ENCODE data around the gene MRFAP1L1. TPM values are rescaled to one million over a fixed set of nuclear protein-coding genes. Genes with fewer than 3 reads are reported as not detected.

MRFAP1L1 gene
- total RNA-seq, 1 donor from 2014 or later: 70.2 TPM

DNA sequence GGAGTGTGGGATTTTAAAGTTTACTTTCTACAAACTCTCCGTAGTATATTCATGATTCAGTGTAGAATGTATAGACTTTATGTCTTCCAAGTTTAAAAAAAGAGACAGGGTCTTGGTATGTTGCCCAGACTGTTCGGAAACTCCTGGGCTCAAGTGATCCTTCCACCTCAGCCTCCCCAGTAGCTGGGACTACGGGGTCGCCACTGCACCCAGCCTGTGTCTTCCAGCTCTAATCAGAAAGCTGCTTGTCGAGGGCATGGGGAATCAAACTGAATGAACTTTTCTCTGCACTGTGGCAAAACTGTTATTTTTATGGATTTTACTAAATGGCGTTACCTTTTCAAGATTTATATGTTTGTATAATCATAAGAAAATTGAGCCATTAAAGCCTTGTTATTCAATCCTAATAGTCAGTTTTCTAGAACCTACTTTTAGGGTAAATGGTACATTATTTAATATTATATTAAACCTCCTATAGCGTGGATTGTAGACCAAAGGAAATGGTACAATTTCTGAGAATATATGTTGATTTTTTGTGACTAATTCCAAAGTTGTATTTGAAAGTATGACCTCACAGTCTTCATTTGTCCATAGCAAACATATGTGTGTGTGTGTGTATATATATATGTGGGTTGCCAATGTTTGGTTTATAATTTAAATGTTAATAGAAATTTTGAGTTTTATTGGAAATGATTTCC is 7.4 kb upstream of the MRFAP1L1 start:
- intact Hi-C loops (cut with micrococcal nuclease): loop anchor here (1.0 to 10.0 kb wide), 8 partner anchors 9 to 388 kb away; partner anchors contain the start of genes GRPEL1, KIAA0232, MAN2B2 and MRFAP1

DNA sequence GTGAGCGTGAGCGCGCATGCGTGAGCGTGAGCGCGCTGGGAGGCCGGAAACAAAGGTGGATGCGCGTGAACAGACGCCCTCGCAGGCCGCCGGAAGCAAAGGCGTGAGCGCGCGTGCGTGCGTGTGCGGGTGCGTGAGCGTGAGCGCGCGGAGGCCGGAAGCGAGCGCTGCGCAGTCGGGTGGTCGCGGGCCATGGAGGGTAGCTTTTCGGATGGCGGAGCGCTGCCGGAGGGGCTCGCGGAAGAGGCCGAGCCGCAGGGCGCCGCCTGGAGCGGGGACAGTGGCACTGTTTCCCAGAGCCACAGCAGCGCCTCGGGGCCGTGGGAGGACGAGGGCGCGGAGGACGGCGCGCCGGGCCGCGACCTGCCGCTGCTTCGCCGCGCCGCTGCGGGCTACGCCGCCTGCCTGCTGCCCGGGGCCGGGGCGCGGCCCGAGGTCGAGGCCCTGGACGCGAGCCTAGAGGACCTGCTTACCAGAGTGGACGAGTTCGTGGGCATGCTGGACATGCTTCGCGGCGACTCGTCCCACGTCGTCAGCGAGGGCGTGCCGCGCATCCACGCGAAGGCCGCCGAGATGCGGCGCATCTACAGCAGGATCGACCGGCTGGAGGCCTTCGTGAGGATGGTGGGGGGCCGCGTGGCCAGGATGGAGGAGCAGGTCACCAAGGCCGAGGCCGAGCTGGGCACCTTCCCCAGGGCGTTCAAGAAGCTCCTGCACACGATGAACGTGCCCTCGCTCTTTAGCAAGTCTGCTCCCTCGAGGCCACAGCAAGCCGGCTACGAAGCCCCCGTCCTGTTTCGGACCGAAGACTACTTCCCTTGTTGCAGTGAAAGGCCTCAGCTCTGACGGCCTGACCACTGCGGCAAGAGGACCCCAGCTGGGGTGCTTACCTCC is 6.6 kb upstream of the MRFAP1L1 start, which contains the start of gene BLOC1S4:
Gene BLOC1S4, plus strand, starts transcription at position 157 of the 894 bp plus-strand sequence. Its CDS starts 36 bp downstream, at position 193.
- intact Hi-C loops (cut with micrococcal nuclease): loop anchor here (1.0 to 10.0 kb wide), 8 partner anchors 8 to 389 kb away; partner anchors contain the start of genes GRPEL1, KIAA0232, MAN2B2 and MRFAP1

DNA sequence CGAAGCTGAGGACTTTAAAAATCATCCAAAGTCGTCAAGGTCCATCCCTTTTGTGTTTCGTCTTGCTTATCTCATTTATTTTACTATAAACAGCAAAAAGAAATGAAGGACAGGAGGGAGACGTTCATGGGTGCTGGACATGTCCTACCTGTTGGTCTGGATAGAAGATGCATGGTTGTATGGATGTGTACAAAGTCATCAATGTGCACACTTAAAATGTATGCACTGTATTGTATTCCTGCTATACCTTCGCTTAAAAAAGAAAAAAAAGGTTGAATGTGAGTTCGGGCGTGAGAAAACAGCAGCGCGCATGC is 6.0 kb upstream of the MRFAP1L1 start:
- intact Hi-C loops (cut with micrococcal nuclease): loop anchor here (1.0 to 10.0 kb wide), 8 partner anchors 7 to 389 kb away; partner anchors contain the start of genes GRPEL1, KIAA0232, MAN2B2 and MRFAP1

DNA sequence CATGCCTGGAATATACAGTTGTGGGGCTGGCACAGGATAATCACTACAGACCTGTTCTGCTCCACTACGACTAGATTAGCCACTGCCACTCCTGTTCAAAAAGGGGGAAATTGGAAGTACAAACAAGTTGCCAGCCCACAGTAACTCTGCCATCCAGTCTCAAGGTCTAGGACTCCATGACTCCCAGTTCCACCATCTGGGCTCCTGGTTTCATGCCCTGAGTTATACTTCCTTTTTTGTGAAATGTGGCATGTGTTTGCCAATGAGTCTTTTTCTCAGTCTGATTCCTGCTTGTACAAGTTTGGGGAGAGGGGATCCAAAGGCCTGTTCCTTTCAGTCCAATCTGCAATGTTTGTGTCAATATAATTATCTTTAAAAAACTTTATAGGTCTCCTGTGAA is 5.3 kb upstream of the MRFAP1L1 start:
- intact Hi-C loops (cut with micrococcal nuclease): loop anchor here (10.0 kb wide), 1 partner anchor 390 kb away; no protein-coding TSS in a partner anchor

DNA sequence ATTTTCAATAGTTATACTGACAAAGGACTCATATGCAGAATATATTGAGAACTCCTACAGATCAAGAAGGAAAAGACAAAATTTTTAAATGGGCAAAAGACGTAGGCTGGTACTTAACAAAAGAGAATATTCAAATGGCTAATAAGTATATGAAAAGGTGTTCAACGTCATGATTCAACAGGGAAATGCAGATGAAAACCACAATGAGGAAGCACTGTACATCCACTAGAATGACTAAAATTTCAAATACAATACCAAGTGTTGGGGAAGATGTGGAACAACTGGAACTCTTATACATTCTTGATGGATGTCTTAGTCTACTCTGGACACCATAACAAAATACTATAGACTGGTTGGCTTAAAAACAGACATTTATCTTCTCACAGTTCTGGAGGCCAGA is 1.3 kb upstream of the MRFAP1L1 start:
- intact Hi-C loops (cut with micrococcal nuclease): loop anchor here (10.0 kb wide), 1 partner anchor 394 kb away; no protein-coding TSS in a partner anchor

DNA sequence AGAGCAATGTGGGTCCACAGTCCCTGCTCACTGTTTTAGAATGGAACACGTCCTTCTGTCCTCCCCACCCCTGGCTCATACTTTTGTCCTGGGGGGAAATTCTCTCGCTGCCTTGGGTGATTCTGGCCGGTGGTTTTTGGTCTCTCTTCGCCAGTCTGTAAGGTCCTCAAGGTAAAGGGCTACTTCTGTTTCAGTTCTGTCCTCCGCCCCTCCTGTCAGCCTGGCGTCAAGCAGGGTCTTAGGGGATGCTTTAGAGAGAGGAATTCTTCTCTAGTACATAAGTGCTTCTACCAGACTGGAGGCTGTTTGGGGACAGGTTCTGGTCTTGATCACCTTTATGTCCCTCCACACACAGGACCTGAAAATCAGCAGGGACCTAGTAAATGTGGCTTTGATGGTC is 617 bp upstream of the MRFAP1L1 start:
- intact Hi-C loops (cut with micrococcal nuclease): loop anchor here (10.0 kb wide), 1 partner anchor 395 kb away; no protein-coding TSS in a partner anchor

DNA sequence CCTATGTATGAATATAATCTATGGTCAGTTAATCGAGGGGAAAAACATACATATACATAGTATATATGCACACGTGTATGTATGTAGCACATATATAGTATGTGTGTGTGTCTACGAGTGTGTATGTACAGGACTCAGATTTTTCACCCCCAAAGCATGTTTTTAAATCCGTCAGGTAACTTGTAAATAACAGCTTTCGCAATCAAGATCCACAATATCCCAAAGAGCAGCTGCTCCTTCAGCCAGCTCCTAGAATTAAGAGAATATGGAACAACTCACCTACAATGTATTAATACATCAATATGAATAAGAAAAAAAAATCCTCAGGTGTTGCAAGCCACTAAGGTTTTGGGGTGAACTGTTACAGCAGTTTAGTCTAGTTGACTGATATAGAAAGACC is 3.5 kb downstream of the MRFAP1L1 start:
- intact Hi-C loops (cut with micrococcal nuclease): loop anchor here (5.0 kb wide), 1 partner anchor 281 kb away; no protein-coding TSS in a partner anchor

DNA sequence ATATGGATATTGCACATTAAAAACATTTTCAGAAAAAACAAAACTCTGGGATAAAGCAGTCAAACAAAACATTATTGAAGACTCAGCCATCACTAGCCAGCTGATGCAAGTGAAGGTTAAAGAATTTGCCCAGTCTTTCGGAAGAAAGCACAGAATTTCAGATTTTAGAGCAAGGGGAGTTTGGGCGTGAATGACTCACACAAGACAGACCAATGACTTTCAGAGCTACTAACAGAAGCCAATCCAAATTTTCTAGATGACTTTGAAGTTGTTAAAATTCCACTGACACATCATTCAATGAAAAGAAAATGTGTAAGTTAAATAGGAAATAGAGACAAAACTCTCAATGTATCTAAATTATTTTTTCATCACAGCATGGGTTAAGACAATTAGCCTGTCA is 4.0 kb downstream of the MRFAP1L1 start:
- intact Hi-C loops (cut with micrococcal nuclease): loop anchor here (5.0 kb wide), 1 partner anchor 282 kb away; no protein-coding TSS in a partner anchor

DNA sequence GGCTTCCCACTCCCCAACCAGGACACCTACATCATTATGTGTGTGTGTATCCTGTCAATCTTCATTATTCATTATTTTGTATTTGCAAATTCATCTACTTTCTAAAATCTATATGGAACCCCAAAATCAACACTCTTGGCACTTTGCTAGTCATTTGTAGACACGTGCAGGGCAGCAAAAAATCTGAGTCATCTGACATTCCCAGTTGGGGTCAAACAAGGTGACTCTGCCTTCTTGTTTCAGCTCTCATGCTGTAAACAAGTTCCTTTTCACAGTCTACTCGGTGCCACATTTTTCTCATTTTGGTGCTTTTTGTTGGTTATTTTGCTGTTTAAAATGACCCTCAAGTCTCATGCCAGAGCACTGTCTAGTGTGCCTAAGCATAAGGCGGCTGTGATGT is 5.9 kb downstream of the MRFAP1L1 start:
- intact Hi-C loops (cut with micrococcal nuclease): no loop called here

DNA sequence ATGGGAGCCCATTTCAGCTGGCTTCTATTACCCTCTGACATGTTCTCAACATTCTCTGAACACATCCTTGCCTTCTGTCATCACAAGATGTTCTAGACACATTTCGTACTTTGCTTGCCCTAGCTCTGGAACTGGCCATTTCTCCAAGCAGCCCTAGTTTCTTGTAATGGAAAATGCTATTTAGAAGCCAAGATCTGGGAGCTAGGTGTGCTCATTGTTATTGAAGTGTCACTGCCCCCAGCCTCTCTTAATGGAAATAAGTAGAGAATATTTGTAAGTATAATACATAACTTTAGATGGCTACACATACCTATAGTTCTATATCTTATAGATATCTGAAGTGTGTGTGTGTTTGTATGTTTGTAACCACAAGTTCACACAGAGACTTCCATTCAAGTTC is 6.9 kb downstream of the MRFAP1L1 start:
- intact Hi-C loops (cut with micrococcal nuclease): no loop called here

DNA sequence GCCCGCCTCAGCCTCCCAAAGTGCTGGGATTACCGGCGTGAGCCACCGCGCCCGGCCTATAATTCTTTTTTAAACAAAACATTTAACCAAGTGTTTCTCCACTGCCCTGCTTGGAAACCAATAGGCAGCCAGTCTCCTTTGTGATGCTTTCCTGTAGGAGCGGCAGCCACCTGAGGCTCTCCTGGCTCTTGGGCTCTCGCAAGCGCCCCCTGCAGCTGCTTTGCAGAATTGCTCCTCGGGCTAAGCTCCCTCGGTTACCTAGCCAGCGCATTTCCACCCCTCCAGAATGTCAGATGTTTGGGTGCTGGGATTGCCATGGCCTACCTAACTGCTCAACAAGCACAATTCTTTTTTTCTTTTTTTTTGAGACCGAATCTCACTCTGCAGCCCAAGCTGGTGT is 8.3 kb downstream of the MRFAP1L1 start:
- intact Hi-C loops (cut with micrococcal nuclease): no loop called here

DNA sequence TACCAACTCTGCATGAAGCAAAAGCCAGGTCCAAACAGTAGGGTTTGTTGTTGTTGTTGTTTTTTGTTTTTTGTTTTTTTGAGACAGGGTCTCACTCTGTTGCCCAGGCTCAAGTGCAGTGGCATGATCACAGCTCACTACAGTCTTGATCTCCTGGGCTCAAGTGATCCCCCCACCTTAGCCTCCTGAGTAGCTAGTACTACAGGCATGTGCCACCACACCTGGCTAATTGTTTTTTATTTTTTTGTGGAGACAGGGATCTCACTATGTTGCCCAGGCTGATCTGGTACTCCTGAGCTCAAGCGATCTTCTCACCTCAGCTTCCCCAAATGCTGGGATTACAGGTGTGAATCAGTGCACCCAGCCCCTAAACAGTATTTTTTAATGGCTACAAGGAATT is 9.8 kb downstream of the MRFAP1L1 start:
- intact Hi-C loops (cut with micrococcal nuclease): loop anchor here (10.0 kb wide), 1 partner anchor 495 kb away; the partner anchor contains the start of gene JAKMIP1

DNA sequence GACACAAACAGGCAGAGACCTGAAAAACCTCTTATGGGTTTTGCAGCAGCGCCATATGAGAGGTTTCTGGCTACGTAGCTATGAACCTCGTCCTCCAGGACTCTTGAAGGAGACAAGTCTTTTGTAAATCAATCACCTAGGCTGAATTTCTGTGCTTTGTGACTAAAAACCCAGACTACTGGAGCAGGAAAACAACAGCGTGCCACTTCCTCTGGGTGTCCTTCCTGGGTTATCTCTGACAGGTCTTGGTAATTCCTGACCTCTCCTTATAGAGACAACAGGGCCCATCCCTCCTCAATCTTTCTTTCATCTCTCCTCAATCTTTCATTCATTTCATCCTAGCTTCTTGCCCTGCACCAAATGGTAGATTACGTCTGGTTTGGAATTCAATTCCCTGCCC is 10.3 kb downstream of the MRFAP1L1 start:
- intact Hi-C loops (cut with micrococcal nuclease): loop anchor here (10.0 kb wide), 1 partner anchor 495 kb away; the partner anchor contains the start of gene JAKMIP1

DNA sequence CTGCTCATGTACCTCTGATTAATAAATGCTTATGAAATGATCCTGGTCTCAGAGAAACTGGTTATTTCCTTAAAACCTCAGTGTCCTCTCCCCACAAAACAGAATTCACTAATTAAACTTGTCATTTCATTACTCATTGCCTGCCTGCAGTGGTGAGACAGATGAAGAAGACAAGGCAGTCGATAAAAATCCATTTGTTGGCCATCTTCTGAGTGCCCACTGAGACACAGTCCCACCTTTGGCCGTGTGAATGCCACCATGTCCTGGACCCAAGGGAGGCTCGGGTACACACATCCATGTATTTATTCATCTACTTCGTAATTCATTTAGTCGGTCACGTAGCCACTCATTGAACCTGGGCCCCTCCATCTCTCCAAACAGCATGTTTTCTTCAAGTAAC is 12.5 kb downstream of the MRFAP1L1 start:
- intact Hi-C loops (cut with micrococcal nuclease): loop anchor here (10.0 kb wide), 1 partner anchor 492 kb away; the partner anchor contains the start of gene JAKMIP1

DNA sequence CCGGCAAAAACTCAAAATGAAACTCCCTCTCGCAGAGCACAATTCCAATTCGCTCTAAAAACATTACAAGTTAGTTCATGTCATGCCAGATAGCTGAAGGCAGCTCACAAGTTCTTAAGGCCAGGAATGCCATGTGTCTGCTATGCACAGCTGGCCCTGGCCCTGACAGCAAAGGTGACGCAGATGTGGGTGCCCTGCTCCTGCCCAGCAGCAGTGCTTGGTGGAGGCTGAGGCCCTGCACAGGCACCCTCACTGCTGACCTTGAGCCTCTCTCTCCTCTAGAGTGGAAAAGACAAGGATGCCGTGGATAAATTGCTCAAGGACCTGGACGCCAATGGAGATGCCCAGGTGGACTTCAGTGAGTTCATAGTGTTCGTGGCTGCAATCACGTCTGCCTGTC is 13.1 kb downstream of the MRFAP1L1 start:
- intact Hi-C loops (cut with micrococcal nuclease): loop anchor here (1.0 to 10.0 kb wide), 3 partner anchors 13 to 492 kb away; partner anchors contain the start of genes JAKMIP1 and MRFAP1L1

DNA sequence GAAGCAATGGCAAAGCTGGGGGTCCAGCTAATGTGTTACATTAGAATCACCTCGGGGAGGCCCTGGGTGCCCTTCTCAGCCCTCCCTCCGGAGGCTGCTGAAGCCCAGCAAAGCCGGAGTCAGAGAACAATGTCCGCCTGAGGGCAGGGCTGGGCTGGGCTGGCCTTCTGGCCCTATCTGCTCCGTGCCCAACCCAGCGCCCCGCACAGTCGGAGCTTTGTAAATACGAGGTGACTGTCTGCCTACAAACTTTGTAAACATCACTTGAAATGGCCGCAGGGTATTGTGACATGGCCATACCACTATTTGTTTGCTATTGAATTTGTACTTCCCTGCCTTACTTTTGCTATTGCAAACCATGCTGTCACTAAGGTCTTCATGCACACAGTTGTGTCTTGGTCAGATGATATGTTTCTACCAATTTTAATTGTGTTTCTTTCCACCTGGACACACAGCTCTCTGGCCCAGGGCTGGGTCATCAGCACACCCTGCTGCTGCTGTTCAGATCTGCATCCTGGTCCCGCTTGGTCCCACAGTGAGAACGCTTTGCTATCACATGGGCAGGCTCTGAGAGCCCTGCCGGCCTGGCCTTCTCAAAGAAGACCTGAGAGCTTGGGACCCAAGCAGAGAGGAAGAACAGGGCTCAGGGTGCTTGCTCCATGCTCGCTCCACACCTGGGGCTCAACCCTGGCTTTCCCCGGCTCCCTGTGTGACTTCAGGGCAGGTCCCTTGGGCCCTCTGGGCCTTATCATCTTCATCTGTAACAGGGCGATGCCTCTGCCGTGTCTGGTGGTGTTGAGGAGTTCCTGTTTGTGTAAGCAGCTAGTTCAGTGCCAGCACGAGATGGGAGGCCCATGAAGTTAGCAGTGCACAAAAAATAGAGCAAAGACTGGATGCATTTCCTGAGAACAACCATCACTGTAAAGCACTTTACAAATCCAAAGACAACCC is 13.7 kb downstream of the MRFAP1L1 start:
- intact Hi-C loops (cut with micrococcal nuclease): loop anchor here (1.0 to 10.0 kb wide), 3 partner anchors 13 to 491 kb away; partner anchors contain the start of genes JAKMIP1 and MRFAP1L1

DNA sequence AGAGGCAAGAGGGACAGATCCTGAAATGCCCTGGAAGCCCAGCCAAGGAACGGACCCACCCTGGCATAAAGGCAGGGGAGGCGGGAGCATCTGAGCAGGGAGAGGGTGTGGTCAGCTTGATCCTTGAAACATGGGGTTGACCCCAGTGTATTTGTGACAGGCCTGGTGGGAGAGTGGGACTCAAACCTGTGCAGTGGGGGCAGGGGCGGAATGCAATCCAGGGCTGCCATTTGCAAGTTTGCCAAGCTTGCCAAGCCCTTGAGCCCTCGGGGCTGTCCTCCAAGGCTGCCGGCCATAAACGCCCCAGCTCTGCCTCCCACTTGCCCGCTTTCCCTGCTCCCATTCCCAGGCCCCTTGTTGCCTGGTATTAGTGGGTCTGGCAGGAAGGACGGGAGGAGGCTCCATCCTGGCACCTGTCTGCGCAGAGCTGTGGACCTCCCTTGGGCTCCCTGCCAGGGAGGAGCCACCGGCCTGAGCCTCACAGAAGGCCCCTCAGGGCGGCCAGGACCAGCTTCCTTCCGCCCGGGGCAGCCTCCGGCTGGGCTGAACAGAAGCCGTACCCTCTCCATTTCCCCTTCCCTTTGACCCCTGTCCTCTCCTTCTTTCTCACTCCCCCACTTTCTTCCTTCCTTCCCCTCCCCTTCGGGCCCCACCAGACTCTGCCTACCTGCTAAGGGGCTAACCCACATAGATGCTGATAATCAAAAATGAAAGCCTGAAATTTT is 15.3 kb downstream of the MRFAP1L1 start:
- intact Hi-C loops (cut with micrococcal nuclease): loop anchor here (10.0 kb wide), 1 partner anchor 490 kb away; the partner anchor contains the start of gene JAKMIP1

DNA sequence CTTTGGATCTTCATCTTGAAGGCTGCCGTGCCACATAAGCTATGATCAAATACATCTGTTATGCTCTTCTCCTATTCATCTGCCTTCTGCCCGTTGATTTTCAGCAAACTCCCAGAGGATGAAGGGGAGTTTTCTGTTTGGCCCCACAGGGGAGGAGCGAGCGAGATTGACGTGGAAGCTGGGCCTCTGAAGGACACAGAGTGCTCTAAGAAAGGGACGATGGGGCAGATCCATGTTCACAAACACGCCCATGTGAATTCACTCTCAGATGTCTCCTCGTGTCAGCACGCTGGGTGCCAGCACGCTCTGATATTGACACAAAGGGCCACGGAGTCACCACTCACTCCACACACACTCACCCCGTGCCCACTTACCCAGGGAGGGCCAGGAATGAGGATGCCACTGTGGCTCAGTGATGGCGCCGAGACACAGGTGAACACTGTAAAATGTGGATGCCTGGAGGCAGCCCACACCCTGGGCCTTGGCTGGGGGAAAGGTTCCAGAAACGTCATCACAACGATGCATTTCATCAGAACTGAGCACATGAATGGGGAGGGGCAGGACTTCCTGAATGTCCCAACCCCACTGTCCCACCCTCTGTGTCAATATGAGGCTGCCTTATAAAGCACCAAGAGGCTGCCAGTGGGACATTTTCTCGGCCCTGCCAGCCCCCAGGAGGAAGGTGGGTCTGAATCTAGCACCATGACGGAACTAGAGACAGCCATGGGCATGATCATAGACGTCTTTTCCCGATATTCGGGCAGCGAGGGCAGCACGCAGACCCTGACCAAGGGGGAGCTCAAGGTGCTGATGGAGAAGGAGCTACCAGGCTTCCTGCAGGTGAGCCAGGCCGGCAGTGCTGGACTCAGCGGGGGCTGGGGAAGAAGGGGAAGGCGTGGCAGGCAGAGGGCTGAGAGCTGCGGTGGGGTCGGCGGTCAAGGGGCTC is 16.2 kb downstream of the MRFAP1L1 start, which contains the start of gene S100P:
Gene S100P, plus strand, starts transcription at position 648 of the 946 bp plus-strand sequence. Its CDS starts 55 bp downstream, at position 703.
- intact Hi-C loops (cut with micrococcal nuclease): loop anchor here (10.0 kb wide), 1 partner anchor 489 kb away; the partner anchor contains the start of gene JAKMIP1

All from T-helper 2 cell treated with Interferon-gamma antibody and Interleukin-4, amounts not matched to agents 100 ng/mL and 5 ng/mL, for 36 hours (primary cell).